ENCODE data around the gene TAS1R2.

DNA sequence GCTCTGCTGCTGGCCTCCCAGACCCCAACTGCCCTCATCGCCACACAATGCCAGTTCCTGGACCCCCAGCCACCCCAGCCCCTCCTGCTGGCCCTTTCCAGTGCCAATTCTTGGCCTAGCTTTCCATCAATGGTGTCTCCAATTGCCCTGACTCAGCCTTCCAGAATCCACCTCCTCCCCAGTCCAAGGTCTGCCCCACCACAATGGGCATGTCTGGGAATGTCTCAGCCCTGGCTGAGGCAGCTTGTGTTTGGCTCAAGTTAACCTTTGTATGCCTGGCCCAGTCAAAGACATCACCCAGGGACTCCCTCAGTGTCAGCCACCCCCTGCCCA lies 26.5 kb upstream of the TAS1R2 start:
- TF ChIP-seq YY1 (IDR thresholded peaks at IDR 0.05; ENCODE audit: low read depth), result no peak
- TF ChIP-seq, protein P1, sequence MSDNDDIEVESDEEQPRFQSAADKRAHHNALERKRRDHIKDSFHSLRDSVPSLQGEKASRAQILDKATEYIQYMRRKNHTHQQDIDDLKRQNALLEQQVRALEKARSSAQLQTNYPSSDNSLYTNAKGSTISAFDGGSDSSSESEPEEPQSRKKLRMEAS (IDR thresholded peaks at IDR 0.05; ENCODE audit: low read depth), result no peak
- TF ChIP-seq FOXJ3 (CRISPR knock-in tag; IDR thresholded peaks at IDR 0.05), result no peak
- TF ChIP-seq EP300 (IDR thresholded peaks at IDR 0.05; ENCODE audit: borderline replicate concordance in 1 of 2, low read depth in 1 of 2, low read length in 1 of 2), result no peak
- TF ChIP-seq, protein P2, sequence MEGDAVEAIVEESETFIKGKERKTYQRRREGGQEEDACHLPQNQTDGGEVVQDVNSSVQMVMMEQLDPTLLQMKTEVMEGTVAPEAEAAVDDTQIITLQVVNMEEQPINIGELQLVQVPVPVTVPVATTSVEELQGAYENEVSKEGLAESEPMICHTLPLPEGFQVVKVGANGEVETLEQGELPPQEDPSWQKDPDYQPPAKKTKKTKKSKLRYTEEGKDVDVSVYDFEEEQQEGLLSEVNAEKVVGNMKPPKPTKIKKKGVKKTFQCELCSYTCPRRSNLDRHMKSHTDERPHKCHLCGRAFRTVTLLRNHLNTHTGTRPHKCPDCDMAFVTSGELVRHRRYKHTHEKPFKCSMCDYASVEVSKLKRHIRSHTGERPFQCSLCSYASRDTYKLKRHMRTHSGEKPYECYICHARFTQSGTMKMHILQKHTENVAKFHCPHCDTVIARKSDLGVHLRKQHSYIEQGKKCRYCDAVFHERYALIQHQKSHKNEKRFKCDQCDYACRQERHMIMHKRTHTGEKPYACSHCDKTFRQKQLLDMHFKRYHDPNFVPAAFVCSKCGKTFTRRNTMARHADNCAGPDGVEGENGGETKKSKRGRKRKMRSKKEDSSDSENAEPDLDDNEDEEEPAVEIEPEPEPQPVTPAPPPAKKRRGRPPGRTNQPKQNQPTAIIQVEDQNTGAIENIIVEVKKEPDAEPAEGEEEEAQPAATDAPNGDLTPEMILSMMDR (IDR thresholded peaks at IDR 0.05), result no peak
- TF ChIP-seq RCOR1 (IDR thresholded peaks at IDR 0.05; ENCODE audit: low read length), result no peak
- no peak for TF ChIP-seq TAF1 (IDR thresholded peaks at IDR 0.05; ENCODE audit: borderline replicate concordance, low read depth, low read length)
- no peak for TF ChIP-seq RFX5 (IDR thresholded peaks at IDR 0.05; ENCODE audit: low read length)
- TF ChIP-seq, protein P3, sequence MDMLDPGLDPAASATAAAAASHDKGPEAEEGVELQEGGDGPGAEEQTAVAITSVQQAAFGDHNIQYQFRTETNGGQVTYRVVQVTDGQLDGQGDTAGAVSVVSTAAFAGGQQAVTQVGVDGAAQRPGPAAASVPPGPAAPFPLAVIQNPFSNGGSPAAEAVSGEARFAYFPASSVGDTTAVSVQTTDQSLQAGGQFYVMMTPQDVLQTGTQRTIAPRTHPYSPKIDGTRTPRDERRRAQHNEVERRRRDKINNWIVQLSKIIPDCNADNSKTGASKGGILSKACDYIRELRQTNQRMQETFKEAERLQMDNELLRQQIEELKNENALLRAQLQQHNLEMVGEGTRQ (IDR thresholded peaks at IDR 0.05; ENCODE audit: borderline replicate concordance, low read depth, low read length), result no peak
- no peak for TF ChIP-seq MXI1 (IDR thresholded peaks at IDR 0.05; ENCODE audit: low read depth, low read length)
